Kidney epithelial cell (primary cell): Measurements from ENCODE around the gene PBX1. TPM values are rescaled to one million over a fixed set of nuclear protein-coding genes. Genes with fewer than 3 reads are reported as not detected.

Experiments
- DNase-seq: peaks from one replicate; pipeline ENCODE4 v3.0.0-alpha.2; 2010; ENCODE audit warnings: low read depth
- H3K27me3 ChIP-seq: 2 replicates; pipeline ENCODE4 v1.6.0; 2011; ENCODE audit warnings: low read length; ENCODE audit not compliant: control insufficient read depth, insufficient read depth
- H3K36me3 ChIP-seq: 2 replicates; pipeline ENCODE4 v1.5.1; 2011; ENCODE audit warnings: low read length; ENCODE audit not compliant: control insufficient read depth, insufficient read depth
- H3K4me3 ChIP-seq: 2 replicates; pipeline ENCODE4 v1.5.1; 2011; ENCODE audit warnings: low read depth, mild to moderate bottlenecking, control low read depth, low read length
- CTCF ChIP-seq: IDR thresholded peaks from 2 replicates; pipeline ENCODE4 v1.5.1; 2011; ENCODE audit warnings: mild to moderate bottlenecking, moderate library complexity, low read length, control low read depth, inconsistent platforms; ENCODE audit not compliant: insufficient read depth, poor library complexity, severe bottlenecking
- total RNA-seq: library from RNA; depleted of rRNA; stranded (reverse); fragments of >200 nt; gene quantifications from 2 replicates; pipeline ENCODE4 v1.2.3, GENCODE V29; 2015

Gene PBX1
- total RNA-seq, 1 donor from 2014 or later = 5.7 TPM

DNA sequence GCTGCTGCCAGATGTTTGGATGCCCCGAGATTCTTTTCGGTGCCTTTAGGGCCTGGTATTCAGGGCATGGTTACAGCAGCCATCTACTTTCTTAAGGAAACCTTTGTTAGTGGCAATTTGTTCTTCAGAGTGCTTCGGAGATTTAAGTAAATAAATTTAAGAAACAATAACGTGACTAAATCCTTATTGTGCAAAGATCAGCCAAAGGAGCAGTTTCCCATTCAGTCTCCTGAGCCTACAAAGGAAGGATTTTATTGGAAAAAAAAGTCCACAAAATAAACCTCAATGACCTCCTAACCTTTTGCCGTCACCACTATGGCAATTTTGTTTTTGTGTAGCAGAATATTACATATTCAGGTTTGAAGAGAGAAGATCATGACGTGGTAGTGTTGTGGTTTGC lies 231.1 kb downstream of the PBX1 start:
- TF ChIP-seq CTCF = no peak
- DNase-seq = no peak
- H3K4me3 ChIP-seq = no peak overlapping the region
- H3K27me3 ChIP-seq = no peaks in the 10 kb centered on the region
- H3K36me3 ChIP-seq = no peaks in the 10 kb centered on the region

DNA sequence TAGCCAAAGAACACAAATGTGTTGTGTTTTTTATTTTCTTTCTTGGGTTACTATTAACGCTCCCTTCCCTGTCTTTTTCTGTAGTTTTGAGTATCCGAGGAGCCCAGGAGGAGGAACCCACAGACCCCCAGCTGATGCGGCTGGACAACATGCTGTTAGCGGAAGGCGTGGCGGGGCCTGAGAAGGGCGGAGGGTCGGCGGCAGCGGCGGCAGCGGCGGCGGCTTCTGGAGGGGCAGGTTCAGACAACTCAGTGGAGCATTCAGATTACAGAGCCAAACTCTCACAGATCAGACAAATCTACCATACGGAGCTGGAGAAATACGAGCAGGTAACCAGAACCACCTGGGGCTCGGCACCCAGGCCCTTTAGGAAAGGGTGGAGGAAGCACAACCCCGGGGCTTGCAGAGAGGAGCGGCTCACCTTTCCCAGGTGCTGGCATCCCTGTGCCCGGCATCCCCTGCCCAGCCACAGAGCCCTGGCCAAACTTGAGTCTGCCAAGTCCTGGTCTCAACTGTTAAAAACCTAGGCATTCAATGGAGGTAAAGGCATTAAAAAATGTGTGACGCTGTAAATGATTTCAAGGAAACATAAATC lies 233.5 kb downstream of the PBX1 start:
- Histone ChIP-seq H3K36me3 (no peaks in the 10 kb centered on the region), H3K27me3 (no peaks in the 10 kb centered on the region), H3K4me3 (no peak overlapping the region)
- no peak for DNase-seq
- no peak for TF ChIP-seq CTCF

GRCh38 chr1:164794356-164794755 lies 235.4 kb downstream of the PBX1 start:
- no peak for TF ChIP-seq CTCF
- Histone ChIP-seq H3K4me3 (no peak overlapping the region), H3K36me3 (no peaks in the 10 kb centered on the region), H3K27me3 (no peaks in the 10 kb centered on the region)
- DNase-seq = peak; percentile 86

DNA sequence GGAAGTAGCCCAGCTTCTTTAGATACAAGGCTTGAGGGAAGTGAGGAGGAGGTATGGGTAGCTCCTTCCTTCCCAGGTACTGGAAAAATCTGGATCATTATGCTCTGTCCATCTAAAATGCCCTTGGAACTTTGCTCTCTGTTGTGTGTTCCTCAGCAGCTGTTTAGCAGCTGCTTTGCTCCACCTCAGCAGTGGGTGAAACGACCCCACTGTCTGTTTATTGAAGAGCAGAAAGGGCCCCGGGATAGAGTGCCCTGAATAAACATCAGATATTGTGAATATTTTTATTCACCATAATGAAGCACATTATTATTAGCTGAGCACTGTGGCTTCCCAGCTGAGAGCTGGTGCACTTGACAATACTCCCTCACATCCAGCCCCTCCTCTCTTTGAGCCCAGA lies 237.9 kb downstream of the PBX1 start:
- TF ChIP-seq CTCF = no peak
- H3K36me3 ChIP-seq = no peaks in the 10 kb centered on the region
- H3K27me3 ChIP-seq = no peaks in the 10 kb centered on the region
- no peak overlapping the region for H3K4me3 ChIP-seq
- no peak for DNase-seq

DNA sequence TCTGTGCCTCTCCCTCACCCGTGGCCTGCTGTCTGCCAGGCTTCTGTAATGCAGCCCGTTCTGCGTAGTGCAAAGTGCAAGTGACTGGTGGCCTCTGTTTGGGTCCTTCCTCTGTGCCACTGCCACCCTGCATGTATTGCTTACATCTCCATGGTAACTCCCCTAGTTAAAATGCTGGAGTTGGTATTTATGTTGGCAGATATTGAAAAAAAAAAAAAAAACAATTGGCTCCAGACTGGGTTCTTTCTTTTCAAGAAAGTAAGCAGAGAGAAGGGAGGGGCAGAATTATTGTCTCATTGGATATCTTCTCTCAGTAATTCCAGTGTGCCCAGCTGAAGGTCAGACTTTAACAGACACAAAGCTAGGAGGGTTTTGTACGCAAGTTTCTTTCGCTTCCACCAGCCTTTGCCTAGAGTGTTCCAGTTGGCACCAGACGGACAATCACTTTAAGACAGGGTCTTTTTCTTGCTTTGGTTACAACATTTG lies 242.3 kb downstream of the PBX1 start:
- no peak overlapping the region for H3K4me3 ChIP-seq

More for the DNA sequence above, 242.3 kb downstream of the PBX1 start:
- no peak for DNase-seq
- TF ChIP-seq CTCF = no peak
- Histone ChIP-seq H3K36me3 (no peaks in the 10 kb centered on the region), H3K27me3 (no peaks in the 10 kb centered on the region)
